Measurements from ENCODE around the gene CD19.
A peak's percentile ranks its signal among the peaks of the same experiment; 100 is the strongest.
"Not testable (repeated sequence)": the region's sequence is repeated elsewhere in the genome, so short reads cannot be mapped to it uniquely, and the experiment has no call there.

Gene CD19

GRCh38 chr16:28910086-28911031 lies 21.4 kb upstream of the CD19 start:
- no peak for DNase-seq

DNA sequence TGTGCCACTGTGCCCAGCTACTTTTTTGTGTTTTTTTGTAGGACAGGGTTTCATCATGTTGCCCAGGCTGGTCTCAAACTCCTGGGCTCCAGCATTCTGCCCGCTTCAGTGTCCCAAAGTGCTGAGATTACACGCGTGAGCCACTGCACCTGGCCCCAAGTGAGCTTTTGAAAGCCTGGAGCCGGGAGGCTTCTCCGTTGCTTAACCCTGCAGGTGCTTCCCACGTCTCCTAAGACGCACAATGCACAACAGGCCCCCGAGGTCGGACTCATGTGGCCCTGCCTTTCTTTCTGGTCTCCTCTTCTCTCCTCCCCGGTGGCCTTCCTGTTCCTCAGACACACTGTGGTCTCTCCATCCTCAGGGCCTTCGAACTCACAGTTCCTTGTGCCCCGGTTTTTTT lies 19.2 kb upstream of the CD19 start:
- no peak for DNase-seq

GRCh38 chr16:28913946-28914724 lies 17.6 kb upstream of the CD19 start:
- no peak for DNase-seq

- peak; percentile 57 for DNase-seq
Measured at GRCh38 chr16:28915181-28915580, 16.6 kb upstream of the CD19 start.

- DNase-seq = no peak
Measured at GRCh38 chr16:28917095-28917494, 14.7 kb upstream of the CD19 start.

DNA sequence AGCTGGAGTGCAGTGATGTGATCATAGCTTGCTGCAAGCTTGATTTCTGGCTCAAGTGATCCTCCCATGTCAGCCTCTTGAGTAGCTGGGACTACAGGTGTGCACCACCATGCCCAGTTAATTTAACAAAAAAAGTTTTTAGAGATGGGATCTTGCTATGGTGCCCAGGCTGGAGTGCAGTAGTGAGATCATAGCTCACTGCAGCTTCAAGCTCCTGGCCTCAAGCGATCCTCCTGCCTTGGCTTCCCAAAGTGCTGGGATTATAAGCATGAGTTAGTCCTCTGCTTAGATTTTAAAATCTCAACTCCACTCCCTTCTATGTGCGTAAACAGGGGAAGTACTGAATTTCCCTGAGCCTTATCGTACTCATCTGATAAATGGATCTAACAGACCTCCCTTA lies 13.1 kb upstream of the CD19 start:
- no peak for DNase-seq

DNA sequence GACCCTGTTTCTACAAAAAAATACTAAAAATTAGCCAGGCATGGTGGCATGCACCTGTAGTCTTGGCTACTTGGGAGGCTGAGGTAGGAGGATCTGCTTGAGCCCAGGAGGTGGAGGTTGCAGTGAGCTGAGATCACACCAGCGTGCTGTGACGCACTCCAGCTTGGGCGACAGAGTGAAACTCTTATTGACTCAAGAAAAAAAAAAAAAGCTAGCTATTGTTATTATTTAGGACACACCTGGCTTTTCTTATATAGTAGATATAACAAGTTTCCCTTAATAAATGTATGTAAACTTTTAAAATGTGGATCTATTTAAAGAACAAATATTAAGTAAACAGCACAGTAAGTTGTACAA lies 8.6 kb upstream of the CD19 start:
- DNase-seq = no peak

- no peak for DNase-seq
Measured at GRCh38 chr16:28923652-28924398, 7.9 kb upstream of the CD19 start.

DNA sequence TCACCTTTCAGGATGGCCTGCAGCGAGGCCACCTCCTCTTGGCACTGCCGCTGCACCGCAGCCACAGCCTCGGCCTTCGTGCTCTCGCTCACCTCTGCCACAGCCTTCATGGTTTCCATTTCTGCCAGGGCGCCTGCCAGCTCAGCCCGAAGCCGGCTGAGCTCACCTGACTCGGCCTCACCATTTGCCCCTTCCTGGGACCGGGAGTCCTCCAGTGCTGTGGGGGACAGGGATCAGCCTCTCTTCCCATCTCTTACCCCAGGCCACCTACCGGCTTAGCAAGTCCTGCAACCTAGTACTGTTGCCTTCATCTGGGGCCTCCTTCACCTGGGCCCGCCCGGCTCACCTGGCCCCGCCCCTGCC lies 7.4 kb upstream of the CD19 start:
- no peak for DNase-seq

DNA sequence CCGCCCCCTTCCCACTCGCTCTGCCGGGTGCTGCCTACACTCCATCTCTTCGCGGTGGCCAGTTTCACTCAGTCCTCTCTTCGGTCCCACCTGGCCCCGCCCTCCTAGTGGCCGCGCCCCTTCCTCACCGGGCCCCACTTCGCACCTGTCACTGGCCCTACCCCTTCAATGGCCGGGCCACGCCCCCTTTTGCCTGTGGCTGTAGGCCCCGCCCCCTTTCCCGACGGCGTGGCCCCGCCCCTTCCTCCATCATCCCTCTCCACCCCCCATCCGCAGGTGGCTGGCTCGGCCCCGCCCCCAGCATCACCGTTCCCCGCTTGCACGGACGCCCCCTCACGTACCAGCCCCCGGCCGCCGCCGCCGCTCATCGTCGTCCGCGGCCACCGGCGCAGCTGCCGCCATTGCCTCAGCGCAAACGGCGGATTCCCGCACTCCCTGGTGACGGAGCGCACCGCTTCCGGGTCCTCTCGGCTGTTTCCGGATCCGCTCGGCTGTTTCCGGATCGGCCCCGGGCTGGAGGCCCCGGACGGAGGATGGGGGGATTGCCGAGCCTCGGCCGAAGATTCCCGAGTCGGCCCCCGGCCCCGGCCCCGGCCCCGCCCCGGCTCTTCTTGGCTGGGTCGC lies 6.9 kb upstream of the CD19 start, which contains the start of gene RABEP2:
RABEP2 (minus strand) TSS at position 477 of the 624 bp plus-strand sequence; CDS start at position 402, 75 bp downstream.
- peak; percentile 87 for DNase-seq

GRCh38 chr16:28925386-28926228 lies 6.2 kb upstream of the CD19 start:
- DNase-seq = peak; percentile 83

DNA sequence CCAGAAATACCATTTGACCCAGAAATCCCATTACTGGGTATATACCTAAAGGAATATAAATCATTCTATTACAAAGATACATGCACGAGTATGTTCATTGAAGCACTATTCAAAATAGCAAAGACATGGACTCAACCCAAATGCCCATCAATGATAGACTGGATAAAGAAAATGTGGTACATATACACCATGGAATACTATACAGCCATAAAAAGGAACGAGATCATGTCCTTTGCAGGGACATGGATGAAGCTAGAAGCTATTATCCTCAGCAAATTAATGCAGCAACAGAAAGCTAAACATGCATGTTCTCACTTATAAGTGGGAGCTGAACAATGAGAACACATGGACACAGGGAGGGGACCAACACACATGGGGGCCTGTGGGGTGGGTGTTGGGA lies 5.5 kb upstream of the CD19 start:
- not testable (repeated sequence) for DNase-seq

- DNase-seq = no peak
Measured at GRCh38 chr16:28927815-28928214, 4.0 kb upstream of the CD19 start.

DNA sequence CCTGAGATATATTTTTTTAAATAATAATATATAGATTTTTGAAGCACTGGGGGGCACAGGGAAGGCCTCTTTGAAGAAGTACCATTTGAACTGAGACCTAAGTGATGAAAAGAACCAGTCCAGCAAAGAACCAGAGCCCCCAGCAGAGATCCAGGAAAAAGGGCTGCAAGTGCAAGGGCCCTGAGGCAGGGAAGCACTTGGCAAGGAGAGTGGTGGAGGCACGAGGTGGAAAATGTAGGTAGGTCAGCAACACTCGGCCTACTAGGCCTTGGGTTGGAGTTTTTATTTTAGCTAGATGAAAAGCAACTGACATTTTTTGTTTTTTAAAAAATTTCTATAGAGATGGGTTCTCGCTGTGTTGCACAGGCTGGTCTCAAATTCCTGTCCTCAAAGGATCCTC lies 1.6 kb upstream of the CD19 start:
- DNase-seq = no peak

GRCh38 chr16:28930652-28931051 lies 1.1 kb upstream of the CD19 start:
- no peak for DNase-seq

DNA sequence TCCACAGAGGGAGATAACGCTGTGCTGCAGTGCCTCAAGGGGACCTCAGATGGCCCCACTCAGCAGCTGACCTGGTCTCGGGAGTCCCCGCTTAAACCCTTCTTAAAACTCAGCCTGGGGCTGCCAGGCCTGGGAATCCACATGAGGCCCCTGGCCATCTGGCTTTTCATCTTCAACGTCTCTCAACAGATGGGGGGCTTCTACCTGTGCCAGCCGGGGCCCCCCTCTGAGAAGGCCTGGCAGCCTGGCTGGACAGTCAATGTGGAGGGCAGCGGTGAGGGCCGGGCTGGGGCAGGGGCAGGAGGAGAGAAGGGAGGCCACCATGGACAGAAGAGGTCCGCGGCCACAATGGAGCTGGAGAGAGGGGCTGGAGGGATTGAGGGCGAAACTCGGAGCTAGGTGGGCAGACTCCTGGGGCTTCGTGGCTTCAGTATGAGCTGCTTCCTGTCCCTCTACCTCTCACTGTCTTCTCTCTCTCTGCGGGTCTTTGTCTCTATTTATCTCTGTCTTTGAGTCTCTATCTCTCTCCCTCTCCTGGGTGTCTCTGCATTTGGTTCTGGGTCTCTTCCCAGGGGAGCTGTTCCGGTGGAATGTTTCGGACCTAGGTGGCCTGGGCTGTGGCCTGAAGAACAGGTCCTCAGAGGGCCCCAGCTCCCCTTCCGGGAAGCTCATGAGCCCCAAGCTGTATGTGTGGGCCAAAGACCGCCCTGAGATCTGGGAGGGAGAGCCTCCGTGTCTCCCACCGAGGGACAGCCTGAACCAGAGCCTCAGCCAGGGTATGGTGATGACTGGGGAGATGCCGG lies 769 bp downstream of the CD19 start:
- no peak for DNase-seq

DNA sequence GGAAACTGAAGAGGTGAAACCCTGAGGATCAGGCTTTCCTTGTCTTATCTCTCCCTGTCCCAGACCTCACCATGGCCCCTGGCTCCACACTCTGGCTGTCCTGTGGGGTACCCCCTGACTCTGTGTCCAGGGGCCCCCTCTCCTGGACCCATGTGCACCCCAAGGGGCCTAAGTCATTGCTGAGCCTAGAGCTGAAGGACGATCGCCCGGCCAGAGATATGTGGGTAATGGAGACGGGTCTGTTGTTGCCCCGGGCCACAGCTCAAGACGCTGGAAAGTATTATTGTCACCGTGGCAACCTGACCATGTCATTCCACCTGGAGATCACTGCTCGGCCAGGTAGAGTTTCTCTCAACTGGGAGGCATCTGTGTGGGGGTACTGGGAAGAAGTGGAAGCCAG lies 1.4 kb downstream of the CD19 start:
- no peak for DNase-seq

GRCh38 chr16:28935346-28935745 lies 3.6 kb downstream of the CD19 start:
- no peak for DNase-seq

DNA sequence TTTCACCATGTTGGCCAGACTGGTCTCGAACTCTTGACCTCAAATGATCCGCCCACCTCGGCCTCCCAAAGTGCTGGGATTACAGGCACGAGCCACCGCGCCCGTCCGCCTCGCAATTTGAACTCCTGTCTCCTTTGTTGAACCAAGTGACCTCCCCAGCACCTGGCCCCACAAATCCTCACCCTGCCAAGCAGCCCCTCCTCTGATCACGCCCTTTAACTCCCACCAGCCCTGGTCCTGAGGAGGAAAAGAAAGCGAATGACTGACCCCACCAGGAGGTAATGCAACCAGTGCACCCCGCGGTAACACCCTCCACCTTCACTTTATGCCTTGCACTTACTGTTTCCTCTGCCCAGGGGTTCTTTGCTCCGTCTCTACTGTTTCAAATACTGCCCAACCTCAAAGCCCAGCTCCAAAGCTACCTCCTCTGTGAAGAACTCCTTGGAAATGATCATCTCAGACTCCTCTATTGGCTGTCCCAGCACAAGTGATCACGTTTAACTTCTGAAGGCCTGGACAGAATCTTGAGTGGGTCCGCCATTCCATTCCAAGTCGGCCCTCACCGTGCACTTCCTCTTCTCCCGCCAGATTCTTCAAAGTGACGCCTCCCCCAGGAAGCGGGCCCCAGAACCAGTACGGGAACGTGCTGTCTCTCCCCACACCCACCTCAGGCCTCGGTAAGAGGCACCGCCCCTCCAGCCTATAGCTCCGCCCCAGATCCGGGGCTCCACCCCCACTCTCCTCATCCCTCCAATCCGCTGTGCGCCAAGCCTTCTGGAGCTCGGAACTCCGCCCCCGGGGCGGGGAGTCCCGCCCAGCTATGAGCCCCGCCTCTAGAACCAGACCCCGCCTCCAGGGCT lies 4.4 kb downstream of the CD19 start:
- DNase-seq = peak; percentile 71

DNA sequence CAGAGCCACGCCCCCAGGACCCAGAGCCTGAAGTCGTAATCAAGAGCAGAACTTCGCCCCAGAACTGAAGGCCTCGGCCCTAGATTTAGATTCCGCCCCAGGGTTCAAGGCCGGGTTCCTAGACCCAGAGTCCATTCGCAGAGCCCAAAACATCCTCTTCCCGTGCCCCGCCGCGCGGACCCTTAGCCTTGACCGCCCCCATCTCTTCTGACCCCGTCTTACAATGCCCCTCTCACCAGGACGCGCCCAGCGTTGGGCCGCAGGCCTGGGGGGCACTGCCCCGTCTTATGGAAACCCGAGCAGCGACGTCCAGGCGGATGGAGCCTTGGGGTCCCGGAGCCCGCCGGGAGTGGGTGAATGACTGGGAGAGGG lies 5.0 kb downstream of the CD19 start:
- no peak for DNase-seq

Data from fibroblast of upper back skin (primary cell).